Endothelial cell of umbilical vein (primary cell): ENCODE results near the gene ZBTB7B. TPM values are rescaled to one million over a fixed set of nuclear protein-coding genes. Genes with fewer than 3 reads are reported as not detected.

Experiments used
- BruUV-seq: library from RNA; stranded (reverse); fragments of 400-500 nt; replicated peaks from 2 replicates; lab custom pipeline; 2021; lab: Mats Ljungman, UMichigan
- CTCF ChIA-PET: fragments of 300-600, 350-600 bp; sonication (Branson Sonifier 250); formaldehyde crosslinking; loops from one replicate; lab custom pipeline; 2021; ENCODE audit warnings: antibody characterized with exemption, inconsistent platforms; lab: Charles Lee
- POLR2A ChIA-PET: fragments of 300-600, 350-600 bp; sonication (Branson Sonifier 250); formaldehyde crosslinking; loops from one replicate; lab custom pipeline; 2021; ENCODE audit warnings: antibody characterized with exemption, inconsistent platforms; lab: Charles Lee
- DNase-seq: peaks from one replicate; pipeline ENCODE4 v3.0.0-alpha.2; 2011; ENCODE audit warnings: low read depth, low spot score
- FAIRE-seq: peaks from 2 replicates; lab custom pipeline; 2011; peaks lifted over from hg19 to GRCh38; lab: Jason Lieb, UNC
- H2AFZ ChIP-seq: 2 replicates; pipeline ENCODE4 v1.6.0; 2012; ENCODE audit warnings: low read depth, low read length, control low read depth, inconsistent platforms
- H3K27ac ChIP-seq: 2 replicates; pipeline ENCODE4 v1.5.1; 2011; ENCODE audit warnings: low read depth, mild to moderate bottlenecking, control low read depth, low read length, moderate library complexity; ENCODE audit not compliant: insufficient read depth
- H3K27me3 ChIP-seq, 2 experiments: 2 replicates each; pipeline versions ENCODE4 v1.6.0 to v1.6.1; 2011; ENCODE audit warnings: low read length in 2 of 2, mixed read lengths in 1 of 2; ENCODE audit not compliant: control insufficient read depth in 2 of 2, insufficient read depth in 2 of 2
- H3K36me3 ChIP-seq, 2 experiments: 2 replicates in 1 of 2; 3 replicates in 1 of 2; pipeline ENCODE4 v1.5.1; 2011; ENCODE audit warnings: low read length in 2 of 2, mild to moderate bottlenecking in 1 of 2, moderate library complexity in 1 of 2; ENCODE audit not compliant: control insufficient read depth in 2 of 2, insufficient read depth in 2 of 2; ENCODE audit errors: extremely low read depth in 1 of 2
- H3K4me1 ChIP-seq: 3 replicates; pipeline ENCODE4 v1.5.1; 2011; ENCODE audit warnings: mild to moderate bottlenecking, low read length; ENCODE audit not compliant: control insufficient read depth, insufficient read depth; ENCODE audit errors: extremely low read depth
- H3K4me2 ChIP-seq: 2 replicates; pipeline ENCODE4 v1.6.1; 2011; ENCODE audit warnings: low read length, control low read depth, mixed read lengths; ENCODE audit not compliant: insufficient read depth
- H3K4me3 ChIP-seq, 3 experiments: fragments of 200-600 bp in 1 of 3; sonication (generic), shearing (Covaris generic) in 1 of 3; replicated peaks in 1 of 3; 2 replicates each; pipeline ENCODE4 v1.5.1; 2011 to 2016; ENCODE audit warnings: control low read depth in 3 of 3, low read length in 3 of 3, mild to moderate bottlenecking in 2 of 3, inconsistent platforms in 1 of 3, low read depth in 1 of 3, moderate library complexity in 1 of 3; ENCODE audit not compliant: insufficient read depth in 1 of 3
- H3K79me2 ChIP-seq: 2 replicates; pipeline ENCODE4 v1.6.0; 2012; ENCODE audit warnings: low read length, inconsistent platforms; ENCODE audit not compliant: control insufficient read depth, insufficient read depth
- H3K9ac ChIP-seq: replicated peaks from 2 replicates; pipeline ENCODE3; 2011; ENCODE audit warnings: low read length, control low read depth; ENCODE audit not compliant: insufficient read depth; ENCODE audit errors: extremely low read depth
- H3K9me1 ChIP-seq: replicated peaks from 3 replicates; pipeline ENCODE4 v1.6.0; 2011; ENCODE audit warnings: mild to moderate bottlenecking, low read length; ENCODE audit not compliant: control insufficient read depth, insufficient read depth; ENCODE audit errors: extremely low read depth
- H3K9me3 ChIP-seq: replicated peaks from 2 replicates; pipeline ENCODE4 v1.5.1; 2012; ENCODE audit warnings: low read length, inconsistent platforms; ENCODE audit not compliant: control insufficient read depth, insufficient read depth
- H4K20me1 ChIP-seq: replicated peaks from 2 replicates; pipeline ENCODE3; 2011; ENCODE audit warnings: mild to moderate bottlenecking, low read length; ENCODE audit not compliant: control insufficient read depth, insufficient read depth; ENCODE audit errors: extremely low read depth
- EZH2 ChIP-seq: IDR thresholded peaks from 2 replicates; pipeline ENCODE4 v1.6.1; 2012; ENCODE audit warnings: borderline replicate concordance, low read depth, mild to moderate bottlenecking, moderate library complexity, low read length, inconsistent platforms; ENCODE audit not compliant: severe bottlenecking
- FOS ChIP-seq: IDR thresholded peaks from 2 replicates; pipeline ENCODE4 v1.6.1; 2011; ENCODE audit warnings: mild to moderate bottlenecking, low read length, moderate library complexity, borderline replicate concordance; ENCODE audit not compliant: insufficient read depth
- GATA2 ChIP-seq: IDR thresholded peaks from 2 replicates; pipeline ENCODE4 v1.7.0; 2011; ENCODE audit warnings: low read depth, mild to moderate bottlenecking, moderate library complexity, mixed read lengths, low read length; ENCODE audit not compliant: insufficient read length, insufficient read depth
- JUN ChIP-seq: IDR thresholded peaks from 2 replicates; pipeline ENCODE4 v1.6.1; 2011; ENCODE audit warnings: borderline replicate concordance, low read depth; ENCODE audit not compliant: insufficient read length, insufficient read depth
- MAX ChIP-seq: IDR thresholded peaks from 2 replicates; pipeline ENCODE4 v1.6.1; 2011; ENCODE audit not compliant: insufficient read depth, insufficient read length
- POLR2A ChIP-seq: IDR thresholded peaks from 2 replicates; pipeline ENCODE4 v1.6.1; 2012; ENCODE audit warnings: low read depth, mild to moderate bottlenecking, control low read depth, low read length
- POLR2AphosphoS5 ChIP-seq: IDR thresholded peaks from 2 replicates; pipeline ENCODE4 v1.6.1; 2012; ENCODE audit warnings: low read depth, mild to moderate bottlenecking, control low read depth, low read length, moderate library complexity; ENCODE audit not compliant: insufficient read depth
- dilution Hi-C: fragments of 300-500 bp; cut with MboI; formaldehyde crosslinking; loops from one replicate; pipeline ENCODE4 v1.15.0; 2019; ENCODE audit warnings: low sequenced_read_pairs; ENCODE audit not compliant: extremely low pct_ligation_motif_present
- intact Hi-C: fragments of 100-400 bp; cut with micrococcal nuclease; formaldehyde crosslinking; loops from one replicate; pipeline ENCODE4 v1.10.0; 2022
- polyA plus RNA-seq, 4 experiments: library from polyadenylated mRNA; depleted of rRNA in 3 of 4; stranded (reverse) in 3 of 4; unstranded in 1 of 4; fragments of >200 nt; gene quantifications; 2 replicates each; pipeline versions ENCODE4 v1.2.1 to v1.2.3, GENCODE V29; 2011 to 2012; ENCODE audit warnings: missing spikeins in 1 of 4
- total RNA-seq: library from RNA; stranded (reverse); gene quantifications from 2 replicates; pipeline ENCODE4 v1.2.3, GENCODE V29; 2021
- TF ChIP-seq, protein P1 (sequence below), 2 donors: IDR thresholded peaks; 1 replicate in 1 of 2; 2 replicates in 1 of 2; pipeline ENCODE4 v1.5.1; 2011; ENCODE audit warnings: low read length in 2 of 2, mild to moderate bottlenecking in 2 of 2, moderate library complexity in 2 of 2, control low read depth in 1 of 2, inconsistent platforms in 1 of 2, low read depth in 1 of 2; ENCODE audit not compliant: insufficient read depth in 1 of 2; ENCODE audit errors: extremely low read depth in 1 of 2

The ZBTB7B gene
- total and polyA plus RNA-seq, 2 donors (not counting 3 experiments of a cell fraction or from before 2014, with no cell fraction given) = 20.0 to 26.2 TPM

DNA sequence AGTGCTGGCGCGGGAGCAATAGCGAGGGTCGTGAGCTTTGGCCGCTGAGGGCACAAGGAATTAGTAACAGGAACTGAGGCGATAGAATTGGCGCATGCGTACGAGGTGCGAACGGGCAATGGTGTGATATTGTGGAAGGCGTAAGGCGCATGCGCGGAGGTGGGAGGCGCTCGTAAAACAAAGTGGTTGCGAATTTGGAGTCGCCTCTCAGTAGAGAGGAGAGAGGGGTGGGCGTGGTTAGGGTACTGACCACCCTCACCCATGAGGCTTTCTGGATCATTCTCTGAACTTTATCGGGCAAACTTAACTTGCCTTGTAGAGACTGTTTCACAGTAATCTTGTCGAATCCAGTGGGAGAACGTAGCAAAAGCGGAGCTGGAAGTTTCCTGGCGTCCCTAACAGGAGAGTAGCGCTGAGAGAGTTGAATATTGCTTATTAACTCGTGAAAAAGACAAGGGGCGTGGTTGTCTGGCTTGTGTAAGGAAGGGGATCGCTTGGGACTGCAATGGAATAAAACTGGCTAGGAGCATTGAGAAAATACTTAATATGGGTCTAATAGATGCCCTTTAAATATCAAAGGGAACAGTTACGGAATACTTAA is 27.7 kb upstream of the ZBTB7B start:
- Histone ChIP-seq H3K9me3 (no peaks in the 10 kb centered on the region), H3K27me3 (no peaks in the 10 kb centered on the region), H3K4me3 (peak overlapping the region; percentile 58 to 88 (median 87)), H4K20me1 (no peaks in the 10 kb centered on the region), H3K4me1 (peaks cover 33% of the 10 kb centered on the region), H3K9me1 (no peaks in the 10 kb centered on the region), H3K4me2 (peak overlapping the region; percentile 94), H3K36me3 (no peaks in the 10 kb centered on the region), H3K27ac (peak overlapping the region; percentile 99), H3K9ac (peak overlapping the region; percentile 90), H2AFZ (peak overlapping the region; percentile 20), H3K79me2 (peaks cover 47% of the 10 kb centered on the region)
- FAIRE-seq (no peak), DNase-seq (peak; percentile 98)
- TSS peak; percentile 35 for BruUV-seq
- dilution Hi-C loops (no loop called here), intact Hi-C loops (loop anchor here (1.0 to 10.0 kb wide), 7 partner anchors 8 to 490 kb away; partner anchors contain the start of genes EFNA1, FLAD1 and PYGO2)
- TF ChIP-seq GATA2 (no peak), JUN (no peak), EZH2 (no peak), MAX (no peak), FOS (no peak), POLR2AphosphoS5 (peak; percentile 40), POLR2A (peak; percentile 69)
- TF ChIP-seq, protein P1, sequence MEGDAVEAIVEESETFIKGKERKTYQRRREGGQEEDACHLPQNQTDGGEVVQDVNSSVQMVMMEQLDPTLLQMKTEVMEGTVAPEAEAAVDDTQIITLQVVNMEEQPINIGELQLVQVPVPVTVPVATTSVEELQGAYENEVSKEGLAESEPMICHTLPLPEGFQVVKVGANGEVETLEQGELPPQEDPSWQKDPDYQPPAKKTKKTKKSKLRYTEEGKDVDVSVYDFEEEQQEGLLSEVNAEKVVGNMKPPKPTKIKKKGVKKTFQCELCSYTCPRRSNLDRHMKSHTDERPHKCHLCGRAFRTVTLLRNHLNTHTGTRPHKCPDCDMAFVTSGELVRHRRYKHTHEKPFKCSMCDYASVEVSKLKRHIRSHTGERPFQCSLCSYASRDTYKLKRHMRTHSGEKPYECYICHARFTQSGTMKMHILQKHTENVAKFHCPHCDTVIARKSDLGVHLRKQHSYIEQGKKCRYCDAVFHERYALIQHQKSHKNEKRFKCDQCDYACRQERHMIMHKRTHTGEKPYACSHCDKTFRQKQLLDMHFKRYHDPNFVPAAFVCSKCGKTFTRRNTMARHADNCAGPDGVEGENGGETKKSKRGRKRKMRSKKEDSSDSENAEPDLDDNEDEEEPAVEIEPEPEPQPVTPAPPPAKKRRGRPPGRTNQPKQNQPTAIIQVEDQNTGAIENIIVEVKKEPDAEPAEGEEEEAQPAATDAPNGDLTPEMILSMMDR (IDR thresholded peaks at IDR 0.05; ENCODE audit: extremely low read depth in 1 of 2, insufficient read depth in 1 of 2, low read depth in 1 of 2, low read length in 2 of 2) = no peak
- POLR2A ChIA-PET = no interaction called here
- CTCF ChIA-PET = interaction anchor here (1.0 to 8.5 kb wide), 11 partner anchors 8 to 415 kb away, joined by 3 to 81 read pairs (median 5); partner anchors contain the start of genes FLAD1 and PYGO2
